Stimulated activated CD4-positive, alpha-beta T cell treated with anti-CD3 and anti-CD28 coated beads, Interleukin-15, amount 100 ng/mL, for 24 hours (primary cell): ENCODE results near the gene SOCS6.

Source experiments
- DNase-seq: peaks from one replicate; pipeline ENCODE4 v3.0.0-alpha.2; 2020

SOCS6 gene

DNA sequence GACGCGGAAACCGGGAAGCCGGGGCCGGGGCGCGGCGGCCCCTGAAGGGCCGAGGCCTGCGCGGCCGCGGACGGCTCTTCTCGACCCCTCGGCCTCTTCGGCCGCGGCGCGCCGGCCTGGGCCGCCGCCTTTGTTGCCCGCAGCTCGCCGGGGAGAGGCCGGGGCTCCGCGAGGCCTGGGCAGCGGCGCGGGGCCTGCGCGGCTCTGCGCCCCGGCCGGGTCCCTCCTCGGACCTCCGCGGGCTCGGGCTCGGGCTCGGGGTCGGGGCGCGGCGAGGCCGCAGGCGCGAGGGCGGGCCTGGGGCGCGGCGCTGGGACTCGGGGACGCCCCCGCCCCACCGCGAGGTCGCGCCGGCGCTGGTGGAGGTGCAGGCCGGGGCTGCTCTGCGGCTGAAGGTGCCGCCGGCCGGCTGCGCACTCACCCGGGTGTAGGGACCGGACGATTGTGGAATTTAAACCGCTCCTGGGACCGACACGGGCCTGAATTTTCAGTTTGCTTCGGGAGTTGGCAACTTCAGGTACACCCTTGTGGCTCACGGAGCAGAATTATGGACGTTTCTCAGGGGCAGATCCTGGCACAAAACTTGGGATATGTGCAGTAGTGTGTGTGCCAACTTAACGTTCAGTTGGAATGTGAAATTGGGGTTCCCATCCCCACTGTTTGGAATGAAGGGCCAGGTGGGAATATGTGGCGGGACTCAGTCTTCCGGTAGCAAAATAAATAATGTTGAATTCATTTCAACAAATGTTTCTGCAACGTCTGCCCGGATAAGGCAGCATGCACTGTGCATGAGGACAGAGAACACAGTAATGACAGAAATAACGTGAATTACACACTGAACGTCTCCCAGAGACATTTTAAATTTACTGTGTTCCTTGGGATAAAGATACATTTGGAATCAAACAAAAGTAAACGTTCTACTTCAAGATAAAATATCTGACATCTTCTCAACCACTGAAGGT, 787 bp downstream of the SOCS6 start:
- DNase-seq = peak; percentile 39

DNA sequence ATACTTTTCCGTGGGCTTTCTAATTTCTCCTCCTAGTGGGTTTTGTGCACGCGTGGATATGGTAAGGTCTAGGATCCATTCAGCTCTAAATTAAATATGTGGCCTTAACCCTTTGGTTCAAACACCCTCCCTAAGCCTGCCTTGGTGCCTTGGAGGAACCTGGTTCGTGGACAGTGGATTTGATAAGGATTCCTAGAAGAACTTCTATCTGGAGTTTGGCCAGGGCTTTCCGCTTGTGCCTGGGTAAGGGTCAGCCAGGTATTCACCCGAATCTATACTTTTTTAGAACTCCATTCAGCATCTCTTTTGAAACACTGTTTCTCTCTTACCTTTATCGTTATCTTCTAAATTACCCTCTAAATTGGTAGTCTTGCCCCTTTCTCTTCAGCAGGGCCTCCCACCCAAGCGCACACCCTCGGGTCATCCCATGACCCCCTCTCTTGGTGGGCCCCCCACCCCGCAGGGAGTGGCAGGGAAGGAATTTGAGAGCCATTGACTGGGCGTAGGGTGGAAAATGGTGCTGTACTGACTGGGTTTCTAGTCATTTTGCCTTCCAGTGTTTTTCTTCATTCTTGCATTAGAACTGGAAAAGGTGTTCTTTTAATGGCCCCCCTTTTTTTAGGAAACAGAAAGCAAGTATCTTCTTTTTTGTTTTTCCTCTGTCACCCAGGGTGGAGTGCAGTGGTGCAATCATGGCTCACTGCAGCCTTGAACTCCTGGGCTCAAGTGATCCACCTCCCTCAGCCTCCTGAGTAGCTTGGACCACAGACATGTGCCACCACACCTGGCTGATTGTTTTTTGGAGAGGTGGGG, 1.8 kb downstream of the SOCS6 start:
- no peak for DNase-seq

DNA sequence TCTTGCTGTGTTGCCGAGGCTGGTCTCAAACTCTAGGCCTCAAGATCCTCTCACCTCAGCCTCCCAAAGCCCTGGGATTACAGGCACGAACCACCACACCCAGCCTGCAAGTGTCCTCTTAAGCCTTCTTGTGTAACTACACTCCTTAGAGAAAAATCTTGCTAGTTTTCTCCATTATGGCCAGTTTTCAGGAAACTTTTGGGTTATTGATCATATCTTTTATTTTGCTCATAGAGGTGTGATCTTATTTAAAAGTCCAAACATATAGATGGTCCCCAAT, 2.4 kb downstream of the SOCS6 start:
- no peak for DNase-seq

DNA sequence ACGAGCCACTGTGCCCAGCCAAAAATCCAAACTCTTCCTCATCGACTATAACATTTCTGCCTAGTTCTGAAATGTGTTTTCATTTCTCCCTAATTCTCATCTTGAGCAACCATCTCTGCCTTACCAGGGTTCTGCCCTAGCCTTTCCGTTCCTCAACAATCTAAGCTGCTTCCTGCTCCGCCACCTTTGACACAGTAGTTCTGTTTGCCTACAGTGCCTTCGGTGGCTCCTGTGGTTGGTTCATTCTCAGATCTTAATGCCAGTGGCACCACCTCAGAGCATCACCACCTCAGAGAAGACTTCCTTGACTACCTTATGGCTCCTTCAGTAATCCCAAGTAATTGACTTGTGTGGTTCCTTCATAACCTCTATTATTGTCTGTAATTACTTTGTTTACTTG, 3.8 kb downstream of the SOCS6 start:
- no peak for DNase-seq

DNA sequence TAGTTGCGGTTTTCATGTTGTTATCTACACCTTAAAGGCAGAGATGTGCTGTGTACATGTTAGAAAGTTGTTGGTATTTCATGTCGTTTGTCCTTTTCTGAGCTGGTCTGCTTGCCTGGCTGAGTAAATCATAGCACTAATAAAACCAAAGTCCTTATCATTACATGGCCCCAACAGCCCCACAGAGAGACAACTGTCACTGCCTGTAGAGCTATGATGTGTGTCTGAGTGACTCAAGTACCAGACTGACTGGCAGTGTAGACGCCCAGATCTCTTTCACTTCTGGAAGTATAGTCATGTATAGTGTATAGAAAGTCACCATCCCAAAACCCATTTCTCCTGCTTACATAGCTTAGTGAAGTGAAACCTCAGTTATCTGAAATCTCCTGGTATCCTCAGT, 4.3 kb downstream of the SOCS6 start:
- DNase-seq = no peak

DNA sequence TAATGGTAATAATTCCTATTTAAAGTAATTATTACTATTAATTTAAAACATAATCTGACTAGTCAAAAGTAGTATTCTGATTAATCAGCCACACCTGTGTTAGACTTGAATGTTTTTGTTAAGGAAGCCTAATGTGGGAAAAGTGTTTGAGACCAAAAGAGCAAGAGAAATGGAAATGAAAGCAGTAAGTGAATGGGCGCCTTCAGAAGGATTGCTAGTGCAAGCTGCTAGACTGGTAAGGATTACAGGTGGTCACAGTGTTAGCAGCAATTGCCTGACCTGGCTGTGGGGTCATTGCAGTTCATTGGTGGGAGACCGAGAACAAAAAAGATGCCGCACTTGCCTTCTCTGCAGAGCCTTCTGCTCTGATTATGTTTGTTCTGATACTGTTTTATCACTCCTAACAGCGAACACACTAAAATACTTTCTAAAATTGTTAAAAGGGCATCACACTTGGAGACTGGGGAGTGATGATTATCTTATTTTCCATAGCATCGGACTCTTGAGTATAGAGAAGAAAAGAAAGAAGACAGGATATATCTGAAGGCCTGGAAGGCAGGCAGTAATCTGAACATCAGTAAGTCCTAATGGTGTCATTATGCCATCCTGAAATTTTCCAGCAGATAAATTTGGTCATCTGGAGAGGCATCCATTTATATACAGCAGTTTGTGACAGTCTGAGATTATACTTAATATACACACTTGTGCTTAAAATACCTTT, 5.8 kb downstream of the SOCS6 start:
- no peak for DNase-seq

DNA sequence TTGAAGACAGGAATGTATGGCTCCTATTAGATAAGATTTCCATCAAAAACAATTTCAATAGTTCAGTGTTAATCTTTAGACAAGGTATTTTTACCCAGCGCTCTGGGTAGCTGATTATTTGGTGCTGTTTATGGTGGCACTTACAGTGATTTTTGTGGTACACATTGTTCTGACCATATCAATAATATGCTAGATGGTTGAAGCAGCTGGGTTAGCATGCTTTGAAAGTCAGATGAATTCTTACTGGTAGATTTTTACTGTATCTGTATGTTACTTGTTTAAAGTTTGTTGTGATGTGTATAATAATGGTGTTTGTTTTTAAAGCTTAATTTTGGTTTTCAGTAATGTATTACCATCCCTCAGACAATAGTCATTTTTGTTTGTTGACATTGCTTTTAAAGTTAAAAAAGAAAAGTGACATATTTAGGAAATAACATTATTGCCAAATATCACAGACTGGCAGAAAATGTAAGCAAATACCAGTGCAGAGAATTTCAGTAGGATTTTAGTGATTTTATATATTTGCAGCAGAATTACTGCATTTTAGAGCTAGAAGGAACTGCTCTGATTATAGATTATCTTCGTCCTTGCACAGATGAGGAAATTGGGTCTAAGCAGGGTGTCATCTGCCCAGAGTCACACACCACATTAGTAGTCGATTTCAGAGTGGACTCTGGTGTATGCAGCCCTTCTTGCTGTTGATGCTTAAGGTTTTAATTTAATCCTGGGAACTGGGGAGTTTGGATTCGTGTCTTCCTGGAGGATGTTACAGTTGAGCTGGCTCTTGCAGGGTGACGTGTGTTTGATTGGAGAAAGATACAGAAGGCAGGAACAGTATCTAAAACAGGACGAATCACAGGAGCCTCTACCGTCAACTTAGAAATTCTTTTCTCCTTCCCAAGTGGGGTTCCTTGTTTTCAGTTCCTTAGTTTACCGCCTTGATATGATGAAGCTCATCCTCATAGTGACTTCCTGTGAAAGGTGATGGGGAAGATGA, 6.6 kb downstream of the SOCS6 start:
- DNase-seq = no peak

DNA sequence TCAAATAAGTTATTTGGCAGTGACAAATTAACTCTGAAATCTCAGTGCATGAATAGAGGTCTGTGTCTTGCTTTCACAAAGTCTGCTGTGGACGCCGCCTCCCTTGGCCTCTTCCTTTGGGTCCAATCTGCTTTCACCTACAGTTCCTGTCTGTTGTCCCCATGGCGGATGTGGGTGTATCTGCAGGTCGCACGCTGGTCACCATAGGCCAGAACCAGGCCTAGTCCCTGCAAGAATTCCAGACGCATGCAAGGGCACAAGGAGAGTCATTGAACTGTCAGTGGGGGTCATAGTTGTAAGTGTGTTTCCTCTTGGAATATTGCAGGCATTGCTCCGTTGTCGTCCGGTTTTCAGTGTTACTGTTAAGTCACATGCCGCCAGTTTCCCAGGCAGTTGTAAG, 7.4 kb downstream of the SOCS6 start:
- DNase-seq = no peak

DNA sequence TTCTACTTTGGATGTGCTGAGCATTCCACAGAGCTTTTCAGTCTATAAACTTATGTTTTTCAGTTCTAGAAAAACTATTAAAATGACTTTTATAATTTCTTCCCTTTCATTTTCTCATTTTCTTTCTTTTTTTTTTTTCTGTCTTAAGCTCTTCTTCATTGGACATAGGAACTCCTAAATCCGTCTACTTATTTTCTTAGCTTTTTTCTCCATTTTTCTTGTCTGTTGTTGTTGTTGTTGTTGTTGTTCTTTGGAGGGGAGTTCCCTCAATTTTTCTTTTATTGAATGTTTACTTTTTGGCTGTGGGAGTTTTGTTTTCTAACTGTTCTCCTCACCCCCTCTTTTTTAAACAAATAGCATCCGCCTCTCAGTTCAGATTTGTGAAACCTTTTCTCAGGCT, 7.9 kb downstream of the SOCS6 start:
- no peak for DNase-seq

DNA sequence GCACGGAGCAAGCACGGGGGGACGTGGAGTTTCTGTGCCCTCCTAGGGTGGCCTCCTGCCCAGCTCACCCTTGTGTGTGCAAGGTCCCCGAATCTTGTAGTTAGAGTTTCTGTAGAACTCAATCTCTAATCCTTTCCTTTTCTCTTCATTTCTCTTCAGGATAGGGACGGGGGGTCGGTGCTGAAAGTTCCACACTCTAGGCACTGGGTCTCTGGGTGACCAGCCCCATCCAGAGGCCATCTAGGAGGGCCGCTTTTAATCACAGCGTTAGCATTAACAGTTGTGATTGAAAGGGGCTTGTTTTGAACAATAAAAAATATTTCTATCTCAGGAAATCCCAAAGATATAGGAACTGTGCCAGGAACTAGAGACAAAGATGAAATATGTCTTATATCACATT, 10.5 kb downstream of the SOCS6 start:
- DNase-seq = no peak

DNA sequence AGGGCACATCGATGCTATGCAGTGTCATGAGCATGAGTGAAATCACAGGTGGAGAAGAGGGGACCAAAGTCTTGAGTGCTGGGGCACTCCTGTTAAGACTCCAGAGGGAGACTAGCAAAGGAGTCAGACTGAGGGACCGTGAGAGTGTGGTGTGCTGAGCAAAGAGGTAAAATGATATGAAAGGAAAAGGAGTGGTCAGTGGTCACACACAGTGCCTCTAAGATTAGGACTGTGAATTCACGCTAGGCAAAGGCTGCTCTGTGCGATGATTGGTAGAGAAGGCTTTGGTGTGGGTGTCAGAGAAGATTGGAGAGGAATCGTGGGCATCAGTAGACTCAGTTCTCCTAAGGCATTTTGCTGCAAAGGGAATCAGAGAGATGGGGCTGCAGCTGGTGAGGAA, 12.8 kb downstream of the SOCS6 start:
- DNase-seq = no peak

DNA sequence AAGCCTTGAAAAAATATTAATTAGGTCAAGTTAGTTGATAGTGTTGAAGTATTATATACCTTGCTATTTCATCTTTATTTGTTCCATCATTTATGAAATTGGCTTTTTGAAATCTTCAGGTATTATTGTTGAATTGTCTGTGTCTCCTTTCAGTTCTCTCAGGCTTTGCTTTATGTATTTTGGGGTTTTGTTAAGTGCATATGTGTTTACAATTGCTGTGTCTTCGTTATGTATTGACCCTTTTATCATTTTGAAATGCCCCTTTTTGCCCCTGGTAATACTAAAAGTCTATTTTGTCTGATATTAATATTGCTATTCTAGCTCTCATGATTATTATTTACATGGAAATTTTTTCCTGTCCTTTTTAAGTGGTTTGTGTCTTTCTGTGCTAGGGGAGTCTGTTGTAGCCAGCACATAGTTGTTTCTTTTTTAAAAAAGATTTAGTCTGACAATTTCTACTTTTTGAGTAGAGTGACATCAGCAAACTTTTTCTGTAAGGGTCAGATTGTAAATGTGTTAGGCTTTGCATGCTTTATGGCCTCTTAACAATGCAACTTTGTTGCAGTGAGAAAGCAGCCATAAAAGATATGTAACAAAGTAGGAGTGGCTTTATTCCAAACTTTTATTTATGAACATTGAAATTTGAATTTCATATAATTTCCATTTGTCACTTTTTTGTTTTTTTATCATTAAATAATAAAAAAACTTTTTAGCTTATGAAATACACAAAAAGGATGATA, 19.9 kb downstream of the SOCS6 start:
- no peak for DNase-seq

DNA sequence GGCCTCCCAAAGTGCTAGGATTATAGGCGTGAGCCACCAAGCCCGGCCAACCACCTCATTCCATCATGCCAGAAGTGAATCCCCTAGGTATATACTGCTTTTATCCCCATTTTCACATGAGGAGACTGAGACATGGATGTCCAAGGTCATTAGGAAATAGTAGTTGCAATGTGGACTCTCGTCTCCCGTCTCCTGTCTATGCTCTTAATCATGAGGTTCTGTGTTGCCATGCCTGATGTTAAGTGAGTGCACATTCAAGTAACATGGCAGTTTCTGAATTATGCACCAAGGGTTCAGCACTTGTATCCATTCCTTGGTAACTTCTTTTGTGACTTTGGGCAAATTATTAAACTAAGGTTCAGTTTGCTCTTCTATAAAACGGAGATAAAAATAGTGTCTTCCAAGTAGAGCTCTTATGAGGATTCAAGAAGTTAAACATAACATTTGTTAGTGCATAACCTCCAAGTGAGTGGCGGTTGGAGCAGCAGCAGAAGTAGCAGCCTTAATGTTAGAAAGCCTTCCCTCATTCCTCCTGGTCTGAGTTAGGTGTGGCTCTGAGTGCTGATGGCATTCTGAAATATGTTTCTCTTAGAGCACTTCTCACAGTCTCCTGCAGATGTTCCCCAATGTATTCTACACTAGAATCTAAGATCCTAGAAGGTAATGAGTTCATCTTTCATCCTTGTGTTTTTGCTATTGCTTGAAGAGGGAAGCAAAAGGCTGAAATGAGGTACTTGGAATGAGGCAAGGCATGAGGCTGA, 21.9 kb downstream of the SOCS6 start:
- no peak for DNase-seq

DNA sequence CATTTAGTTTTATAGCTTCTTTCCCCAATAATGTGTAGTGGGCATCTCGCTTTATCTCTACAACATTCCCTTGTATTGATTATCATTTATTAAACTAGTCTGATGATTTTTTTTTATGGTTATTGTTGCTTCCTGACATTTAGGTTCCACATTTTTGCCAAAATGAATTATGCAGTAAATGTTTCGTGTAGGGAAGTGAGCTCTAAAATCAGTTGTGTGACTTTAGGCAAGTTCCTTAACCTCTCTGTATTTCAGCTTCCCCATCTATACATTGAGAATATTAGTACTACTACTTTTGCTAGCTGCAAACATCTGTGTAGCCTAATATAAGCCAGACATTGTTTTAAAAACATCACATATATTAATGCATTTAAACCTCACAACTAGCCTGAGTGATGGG, 22.9 kb downstream of the SOCS6 start:
- DNase-seq = no peak

DNA sequence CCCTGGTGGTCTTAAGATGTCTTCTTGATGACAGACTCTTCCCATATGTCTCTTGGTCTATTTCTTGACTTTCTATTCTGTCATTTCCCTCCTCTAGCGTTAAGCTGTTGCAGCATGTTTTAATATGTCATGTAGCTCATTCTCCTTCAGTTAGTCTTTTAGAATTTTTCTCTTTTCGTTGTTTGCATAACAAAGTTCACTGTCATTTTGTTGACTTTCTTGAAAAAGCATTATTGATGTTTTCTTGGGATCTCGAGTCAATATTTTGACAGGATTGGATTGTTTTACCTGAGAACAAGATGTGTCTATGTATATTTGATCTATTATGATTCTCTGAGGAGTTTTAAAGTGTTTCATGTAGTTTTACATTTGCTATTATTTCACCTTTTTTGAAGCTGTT, 24.8 kb downstream of the SOCS6 start:
- DNase-seq = no peak

DNA sequence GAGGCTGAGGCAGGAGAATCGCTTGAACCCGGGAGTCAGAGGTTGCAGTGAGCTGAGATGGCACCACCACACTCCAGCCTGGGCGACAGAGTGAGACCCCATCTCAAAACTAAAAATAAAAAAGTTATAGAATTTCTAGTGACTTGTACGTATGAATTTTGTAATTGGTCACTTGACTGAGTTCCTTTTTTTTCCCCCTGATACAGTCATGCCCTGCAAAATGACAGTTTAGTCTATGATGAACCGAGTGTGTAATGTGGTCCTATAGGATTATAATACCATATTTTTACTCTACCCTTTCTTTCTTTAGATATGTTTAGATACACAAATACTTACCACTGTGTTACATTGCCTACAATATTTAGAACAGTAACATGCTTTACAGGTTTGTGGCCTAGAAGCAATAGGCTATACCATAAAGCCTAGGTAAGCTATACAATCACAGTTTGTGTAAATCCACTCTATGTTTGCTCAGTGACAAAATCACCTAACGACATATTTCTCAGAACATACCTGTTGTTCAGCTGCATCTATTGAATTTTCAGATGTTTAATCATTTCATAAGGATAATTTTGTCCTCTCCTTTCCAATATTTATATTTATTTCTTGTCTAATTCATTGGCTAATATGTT, 25.4 kb downstream of the SOCS6 start:
- DNase-seq = no peak

DNA sequence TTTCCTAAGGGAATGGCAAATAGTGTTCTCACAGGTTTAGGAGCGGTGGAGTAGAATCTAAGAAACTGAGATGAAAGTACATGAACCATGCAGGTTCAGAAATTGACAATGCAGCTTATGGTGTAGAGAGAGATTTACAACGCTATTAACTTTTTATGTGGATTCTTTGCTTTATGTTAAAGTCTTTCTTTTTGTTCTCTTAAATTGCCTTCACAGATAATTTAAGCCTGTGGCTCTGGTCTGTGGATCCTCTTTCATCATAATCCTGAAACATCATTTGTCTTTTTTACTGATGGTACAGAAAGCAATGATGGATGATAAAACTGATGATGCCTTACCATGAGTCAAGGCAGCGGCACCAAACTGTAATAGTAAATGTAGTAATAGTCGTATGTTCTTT, 30.3 kb downstream of the SOCS6 start:
- DNase-seq = no peak

DNA sequence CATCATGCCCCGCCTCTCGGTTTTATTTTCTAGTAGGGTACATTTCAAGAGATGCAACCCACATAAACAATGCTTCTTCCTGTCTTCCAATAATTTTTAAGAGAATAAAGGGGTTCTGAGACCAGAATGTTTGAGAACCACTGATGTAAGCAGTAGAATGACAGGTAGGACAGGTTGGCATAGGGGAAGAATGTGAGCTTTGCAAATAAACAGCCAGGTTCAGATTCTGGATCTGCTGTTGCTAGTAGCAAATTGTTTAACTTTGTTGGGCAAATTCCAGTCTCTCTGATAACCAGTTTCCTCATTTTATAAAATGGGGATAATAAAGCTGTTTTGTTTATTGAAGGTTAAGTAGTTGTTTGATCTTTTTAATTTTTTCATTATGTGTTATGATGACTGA, 32.8 kb downstream of the SOCS6 start:
- DNase-seq = no peak

DNA sequence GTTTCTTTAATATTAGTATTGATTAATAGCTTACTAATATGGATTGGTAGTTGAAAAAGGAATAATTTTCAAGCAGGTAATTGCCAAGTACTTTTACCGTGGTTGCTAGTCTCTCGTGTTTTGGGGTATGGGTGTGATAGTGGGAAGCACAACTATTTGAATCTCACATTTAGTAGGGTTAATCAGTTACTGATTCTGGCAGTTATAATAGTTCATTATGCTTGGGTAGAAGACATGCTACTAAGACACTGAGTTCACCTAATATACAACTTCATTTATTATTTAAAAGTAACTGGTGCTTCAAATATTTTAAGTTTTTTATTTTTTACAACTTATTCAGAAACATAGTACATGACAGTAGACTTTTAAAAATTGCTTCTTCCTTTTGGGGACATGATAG, 33.5 kb downstream of the SOCS6 start:
- no peak for DNase-seq

DNA sequence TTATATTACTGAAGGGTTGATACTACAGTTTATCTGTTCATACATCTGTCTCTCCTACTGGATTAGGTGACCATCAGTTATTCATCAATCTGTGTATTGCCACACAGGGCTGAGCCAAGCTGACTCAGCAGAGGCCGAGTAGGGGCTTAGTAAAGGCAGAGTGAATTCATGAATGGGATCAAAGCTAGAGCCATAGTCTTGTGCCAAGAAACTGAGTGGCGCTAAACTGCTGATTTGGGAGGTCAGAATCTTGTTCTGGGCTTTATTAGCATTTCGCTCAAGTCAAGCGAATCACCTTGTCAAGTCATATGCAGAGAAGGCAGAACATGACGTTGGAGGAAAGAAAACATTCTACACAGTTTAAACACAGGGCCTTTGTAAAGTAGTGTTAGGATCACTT, 34.1 kb downstream of the SOCS6 start:
- no peak for DNase-seq
